Astrocyte of the spinal cord (primary cell): ENCODE results near the gene ZSCAN22.

ENCODE experiments used
- DNase-seq: peaks from one replicate; pipeline ENCODE4 v3.0.0; 2011; ENCODE audit warnings: low read depth, low spot score
- H3K4me3 ChIP-seq: 2 replicates; pipeline ENCODE4 v1.5.1; 2011; ENCODE audit warnings: low read depth, mild to moderate bottlenecking, low read length, moderate library complexity
- in situ Hi-C: cut with HindIII; loops from 2 replicates; pipeline ENCODE4 v1.10.0; 2017; ENCODE audit warnings: low sequenced_read_pairs
- TF ChIP-seq, protein P1 (sequence below): IDR thresholded peaks from 2 replicates; pipeline ENCODE4 v1.5.1; 2012; ENCODE audit warnings: low read depth, mild to moderate bottlenecking, low read length, inconsistent platforms

ZSCAN22 gene

DNA sequence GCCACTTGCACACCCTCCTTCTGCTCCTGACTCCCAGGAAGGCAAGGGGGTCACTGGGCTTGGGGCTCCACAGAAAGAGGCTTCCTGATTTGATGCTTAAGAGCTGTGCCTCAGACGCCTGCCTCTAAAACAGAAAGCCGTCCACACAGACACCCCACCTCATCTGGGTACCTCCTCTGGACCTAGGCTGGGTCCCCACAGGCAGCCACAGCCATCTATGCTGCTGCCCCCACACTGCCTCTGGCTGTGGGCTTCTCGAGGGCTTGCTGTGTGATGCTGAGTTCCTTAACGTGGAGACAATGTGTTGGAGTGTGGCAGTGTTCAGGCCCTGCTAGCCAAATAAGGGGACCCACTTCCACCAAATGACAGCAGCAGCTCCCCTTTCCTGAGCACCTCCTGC lies 8.5 kb upstream of the ZSCAN22 start:
- TF ChIP-seq, protein P1, sequence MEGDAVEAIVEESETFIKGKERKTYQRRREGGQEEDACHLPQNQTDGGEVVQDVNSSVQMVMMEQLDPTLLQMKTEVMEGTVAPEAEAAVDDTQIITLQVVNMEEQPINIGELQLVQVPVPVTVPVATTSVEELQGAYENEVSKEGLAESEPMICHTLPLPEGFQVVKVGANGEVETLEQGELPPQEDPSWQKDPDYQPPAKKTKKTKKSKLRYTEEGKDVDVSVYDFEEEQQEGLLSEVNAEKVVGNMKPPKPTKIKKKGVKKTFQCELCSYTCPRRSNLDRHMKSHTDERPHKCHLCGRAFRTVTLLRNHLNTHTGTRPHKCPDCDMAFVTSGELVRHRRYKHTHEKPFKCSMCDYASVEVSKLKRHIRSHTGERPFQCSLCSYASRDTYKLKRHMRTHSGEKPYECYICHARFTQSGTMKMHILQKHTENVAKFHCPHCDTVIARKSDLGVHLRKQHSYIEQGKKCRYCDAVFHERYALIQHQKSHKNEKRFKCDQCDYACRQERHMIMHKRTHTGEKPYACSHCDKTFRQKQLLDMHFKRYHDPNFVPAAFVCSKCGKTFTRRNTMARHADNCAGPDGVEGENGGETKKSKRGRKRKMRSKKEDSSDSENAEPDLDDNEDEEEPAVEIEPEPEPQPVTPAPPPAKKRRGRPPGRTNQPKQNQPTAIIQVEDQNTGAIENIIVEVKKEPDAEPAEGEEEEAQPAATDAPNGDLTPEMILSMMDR, result no peak

DNA sequence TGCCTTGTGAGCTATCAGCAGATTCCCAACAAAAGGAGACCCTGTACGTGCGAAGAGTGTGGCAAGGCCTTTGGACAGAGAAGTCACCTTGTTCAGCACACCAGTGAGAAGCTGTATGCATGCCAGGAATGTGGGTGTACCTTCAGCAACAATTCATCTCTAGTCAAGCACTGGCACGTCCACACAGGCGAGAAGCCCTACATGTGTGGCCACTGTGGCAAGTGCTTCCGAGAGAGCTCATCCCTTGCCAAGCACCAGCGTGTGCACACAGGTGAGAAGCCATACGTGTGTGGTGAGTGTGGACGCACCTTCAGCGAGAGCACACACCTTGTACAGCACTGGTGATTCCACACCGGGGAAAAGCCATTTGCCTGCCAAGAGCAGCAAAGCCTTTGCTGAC lies 7.6 kb upstream of the ZSCAN22 start:
- no peak overlapping the region for H3K4me3 ChIP-seq
- in situ Hi-C loops, result no loop called here

More for the DNA sequence above, 8.5 kb upstream of the ZSCAN22 start:
- in situ Hi-C loops, result no loop called here
- DNase-seq, result no peak
- no peak overlapping the region for H3K4me3 ChIP-seq

DNA sequence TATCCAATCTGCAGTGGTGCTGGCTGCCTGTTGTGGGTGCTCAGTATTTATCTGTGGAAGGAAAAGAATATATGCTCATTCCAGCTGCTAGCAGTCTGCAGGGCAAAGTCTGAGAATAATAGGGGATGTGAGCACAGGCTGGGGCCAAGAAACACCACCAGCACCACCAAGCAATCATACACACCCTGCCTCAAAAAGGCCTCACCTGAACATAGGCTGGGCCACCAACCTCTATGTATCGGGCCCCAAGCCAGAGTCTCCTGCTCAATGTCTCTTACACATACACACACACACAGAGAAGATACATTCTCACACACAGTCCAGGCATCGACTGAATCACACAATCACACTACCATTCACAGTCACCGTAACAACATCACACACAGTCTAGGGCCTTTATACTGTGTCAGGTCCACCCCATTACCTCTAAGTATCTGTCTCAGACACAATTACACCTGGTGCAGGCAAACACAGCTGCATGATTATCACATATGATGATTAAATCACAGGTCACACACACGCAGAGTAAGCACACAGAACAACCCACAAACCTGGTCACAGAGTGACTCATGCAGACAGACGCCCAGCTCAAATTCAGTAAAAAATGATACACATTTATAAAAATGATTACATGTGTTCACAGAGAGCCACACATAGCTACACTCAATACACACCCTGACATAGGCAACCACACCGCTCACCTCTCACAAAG lies 1.3 kb upstream of the ZSCAN22 start:
- peak overlapping the region; percentile 84 for H3K4me3 ChIP-seq
- no peak for DNase-seq
- in situ Hi-C loops, result no loop called here
- TF ChIP-seq, protein P1, result no peak

More for the DNA sequence above, 7.6 kb upstream of the ZSCAN22 start:
- DNase-seq, result no peak
- TF ChIP-seq, protein P1, result no peak

DNA sequence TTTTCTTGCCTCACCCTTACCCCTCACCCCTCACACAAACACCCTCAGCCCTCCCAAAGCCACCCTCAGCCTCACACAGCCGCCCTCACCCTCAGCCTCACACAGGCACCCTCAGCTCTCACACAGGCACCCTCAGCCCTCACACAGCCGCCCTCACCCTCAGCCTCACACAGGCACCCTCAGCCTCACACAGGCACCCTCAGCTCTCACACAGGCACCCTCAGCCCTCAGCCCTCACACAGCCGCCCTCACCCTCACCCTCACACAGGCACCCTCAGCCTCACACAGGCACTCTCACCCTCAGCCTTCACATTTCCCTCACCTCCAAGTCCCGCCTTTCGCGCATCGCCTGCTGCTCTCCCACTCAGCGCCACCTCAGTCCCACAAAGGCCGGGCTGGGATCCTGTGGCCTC lies 287 bp upstream of the ZSCAN22 start:
- in situ Hi-C loops, result no loop called here
- no peak for DNase-seq
- TF ChIP-seq, protein P1, result no peak
- peak overlapping the region; percentile 84 for H3K4me3 ChIP-seq

DNA sequence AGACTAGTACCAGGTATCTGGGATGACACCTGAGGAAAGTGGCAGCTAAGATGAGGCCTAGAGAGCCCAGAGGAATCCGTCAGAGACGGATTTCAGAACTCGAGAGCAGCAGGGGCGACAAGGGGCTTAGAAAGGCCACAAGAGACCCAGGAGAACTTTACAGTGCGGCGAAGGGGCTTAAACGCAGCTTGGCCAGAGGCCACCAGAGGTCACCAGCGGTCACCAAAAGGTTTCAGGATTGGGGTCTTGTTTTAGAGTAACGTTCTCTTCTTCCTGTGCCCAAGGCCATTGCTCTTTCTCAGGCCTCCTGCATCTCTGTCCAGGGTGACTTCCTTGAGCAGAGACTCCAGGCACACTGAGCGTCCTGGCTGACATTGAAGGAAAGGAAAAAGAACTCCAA lies 2.2 kb downstream of the ZSCAN22 start:
- in situ Hi-C loops, result no loop called here
- TF ChIP-seq, protein P1, result peak; percentile 4
- no peak for DNase-seq
- H3K4me3 ChIP-seq, result no peak overlapping the region

DNA sequence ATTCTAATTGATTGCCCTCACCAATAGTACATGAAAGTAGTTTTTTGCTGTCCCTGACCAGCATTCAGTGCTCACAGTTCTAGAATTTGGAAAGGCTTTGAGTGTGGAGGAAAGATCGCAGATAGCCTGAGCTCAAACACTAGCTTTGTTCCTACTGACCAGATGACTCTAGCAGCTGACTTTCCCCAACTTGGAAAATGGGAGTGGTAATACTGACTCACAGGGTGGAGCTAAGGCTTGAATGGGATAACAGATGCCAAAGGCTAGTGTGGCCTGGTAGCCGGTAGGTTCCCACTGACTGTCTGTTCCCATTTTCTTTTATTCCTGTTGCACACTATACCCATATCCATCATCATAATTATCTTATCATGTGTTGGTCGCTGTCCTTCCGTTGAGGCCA lies 3.7 kb downstream of the ZSCAN22 start:
- in situ Hi-C loops, result no loop called here
- peak; percentile 65 for DNase-seq
- H3K4me3 ChIP-seq, result no peak overlapping the region
- TF ChIP-seq, protein P1, result no peak
